ENCODE measurements around the gene GJB3. TPM values are rescaled to one million over a fixed set of nuclear protein-coding genes. Genes with fewer than 3 reads are reported as not detected.
A peak's percentile ranks its signal among the peaks of the same experiment; 100 is the strongest.

The GJB3 gene
- total RNA-seq, 1 experiment from 2014 or later: 46.7 TPM

DNA sequence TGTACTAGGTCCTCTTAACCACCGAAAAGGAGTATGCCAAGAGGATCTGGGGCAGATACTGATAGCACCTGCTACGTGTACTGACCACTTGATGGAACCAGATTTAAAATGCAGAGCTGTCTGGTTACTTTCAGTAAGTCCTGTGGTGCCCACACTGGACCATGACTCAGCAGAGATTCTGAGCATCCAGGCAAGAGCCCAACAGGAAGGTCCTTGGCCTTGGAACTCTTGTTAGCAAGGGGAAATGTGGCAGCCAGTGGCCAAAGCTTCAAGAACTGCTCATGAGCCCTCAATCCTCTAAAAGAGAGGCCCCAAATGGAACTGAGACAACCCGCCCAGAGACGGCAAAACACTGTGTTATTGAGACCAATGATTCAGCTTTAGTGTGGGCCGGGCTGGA is 30.4 kb upstream of the GJB3 start (continued):
- TF ChIP-seq EGR1 (IDR thresholded peaks at IDR 0.05; ENCODE audit: low read depth): no peak
- TF ChIP-seq SP1 (IDR thresholded peaks at IDR 0.05; ENCODE audit: low read depth): no peak
- TF ChIP-seq, protein P1, sequence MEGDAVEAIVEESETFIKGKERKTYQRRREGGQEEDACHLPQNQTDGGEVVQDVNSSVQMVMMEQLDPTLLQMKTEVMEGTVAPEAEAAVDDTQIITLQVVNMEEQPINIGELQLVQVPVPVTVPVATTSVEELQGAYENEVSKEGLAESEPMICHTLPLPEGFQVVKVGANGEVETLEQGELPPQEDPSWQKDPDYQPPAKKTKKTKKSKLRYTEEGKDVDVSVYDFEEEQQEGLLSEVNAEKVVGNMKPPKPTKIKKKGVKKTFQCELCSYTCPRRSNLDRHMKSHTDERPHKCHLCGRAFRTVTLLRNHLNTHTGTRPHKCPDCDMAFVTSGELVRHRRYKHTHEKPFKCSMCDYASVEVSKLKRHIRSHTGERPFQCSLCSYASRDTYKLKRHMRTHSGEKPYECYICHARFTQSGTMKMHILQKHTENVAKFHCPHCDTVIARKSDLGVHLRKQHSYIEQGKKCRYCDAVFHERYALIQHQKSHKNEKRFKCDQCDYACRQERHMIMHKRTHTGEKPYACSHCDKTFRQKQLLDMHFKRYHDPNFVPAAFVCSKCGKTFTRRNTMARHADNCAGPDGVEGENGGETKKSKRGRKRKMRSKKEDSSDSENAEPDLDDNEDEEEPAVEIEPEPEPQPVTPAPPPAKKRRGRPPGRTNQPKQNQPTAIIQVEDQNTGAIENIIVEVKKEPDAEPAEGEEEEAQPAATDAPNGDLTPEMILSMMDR (IDR thresholded peaks at IDR 0.05 in 2 of 3, conservative IDR thresholded peaks at IDR 0.05 in 1 of 3; ENCODE audit: borderline replicate concordance in 1 of 3, insufficient read depth in 1 of 3, low read depth in 2 of 3, low read length in 2 of 3): no peak
- TF ChIP-seq, protein P2, sequence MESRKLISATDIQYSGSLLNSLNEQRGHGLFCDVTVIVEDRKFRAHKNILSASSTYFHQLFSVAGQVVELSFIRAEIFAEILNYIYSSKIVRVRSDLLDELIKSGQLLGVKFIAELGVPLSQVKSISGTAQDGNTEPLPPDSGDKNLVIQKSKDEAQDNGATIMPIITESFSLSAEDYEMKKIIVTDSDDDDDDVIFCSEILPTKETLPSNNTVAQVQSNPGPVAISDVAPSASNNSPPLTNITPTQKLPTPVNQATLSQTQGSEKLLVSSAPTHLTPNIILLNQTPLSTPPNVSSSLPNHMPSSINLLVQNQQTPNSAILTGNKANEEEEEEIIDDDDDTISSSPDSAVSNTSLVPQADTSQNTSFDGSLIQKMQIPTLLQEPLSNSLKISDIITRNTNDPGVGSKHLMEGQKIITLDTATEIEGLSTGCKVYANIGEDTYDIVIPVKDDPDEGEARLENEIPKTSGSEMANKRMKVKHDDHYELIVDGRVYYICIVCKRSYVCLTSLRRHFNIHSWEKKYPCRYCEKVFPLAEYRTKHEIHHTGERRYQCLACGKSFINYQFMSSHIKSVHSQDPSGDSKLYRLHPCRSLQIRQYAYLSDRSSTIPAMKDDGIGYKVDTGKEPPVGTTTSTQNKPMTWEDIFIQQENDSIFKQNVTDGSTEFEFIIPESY (IDR thresholded peaks at IDR 0.05; ENCODE audit: extremely low read depth, insufficient replicate concordance, low read length): no peak
- no peak for TF ChIP-seq POLR2A (IDR thresholded peaks at IDR 0.05; ENCODE audit: borderline replicate concordance, extremely low read depth, insufficient read depth, insufficient read length)

DNA sequence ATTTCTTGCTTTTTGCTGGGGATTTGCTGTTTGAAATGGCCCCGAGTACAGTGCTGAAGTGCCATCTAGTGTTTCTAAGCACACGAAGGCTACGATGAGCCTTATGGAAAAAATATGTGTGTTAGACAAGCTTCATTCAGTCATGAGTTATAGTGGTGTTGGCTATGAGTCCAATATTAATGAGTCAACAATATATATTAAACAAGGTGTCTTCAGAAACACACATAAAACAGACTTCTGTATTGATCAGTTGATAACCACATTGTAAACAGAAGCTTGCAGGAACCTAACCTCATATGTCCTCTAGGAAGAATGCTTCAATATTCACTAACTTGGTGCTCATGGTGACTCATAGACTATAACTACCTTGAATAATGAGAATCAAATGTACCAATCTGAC is 27.9 kb upstream of the GJB3 start:
- Histone ChIP-seq H3K9me3 (ENCODE audit: control insufficient read depth in 1 of 2, insufficient read depth in 1 of 2, low read depth in 1 of 2, low read length in 2 of 2) (no peaks in the 10 kb centered on the region), H3K9ac (ENCODE audit: low read length) (no peak overlapping the region), H3K4me2 (ENCODE audit: low read length) (no peak overlapping the region), H3K27me3 (ENCODE audit: insufficient read depth, low read length) (no peaks in the 10 kb centered on the region), H2AFZ (ENCODE audit: low read depth, low read length, poor library complexity, severe bottlenecking) (no peak overlapping the region), H3K4me3 (replicated peaks in 1 of 2; ENCODE audit: low read depth in 1 of 2, low read length in 2 of 2) (no peak overlapping the region), H3K9me2 (ENCODE audit: insufficient read depth) (no peaks in the 10 kb centered on the region), H4K20me1 (ENCODE audit: insufficient read depth) (no peaks in the 10 kb centered on the region), H3K4me1 (ENCODE audit: control insufficient read depth in 1 of 2, insufficient read depth in 2 of 2, low read length in 2 of 2) (peaks cover 13 to 33% of the 10 kb centered on the region in 2 experiments), H3K27ac (ENCODE audit: low read depth, low read length) (no peak overlapping the region), H3K36me3 (ENCODE audit: control insufficient read depth in 1 of 2, insufficient read depth in 2 of 2, low read length in 2 of 2) (no peaks in the 10 kb centered on the region), H3K79me2 (ENCODE audit: insufficient read depth, low read length) (no peaks in the 10 kb centered on the region)
- no TSS peak for BruUV-seq (replicated peaks)
- TF ChIP-seq, protein P1 (IDR thresholded peaks at IDR 0.05 in 2 of 3, conservative IDR thresholded peaks at IDR 0.05 in 1 of 3; ENCODE audit: borderline replicate concordance in 1 of 3, insufficient read depth in 1 of 3, low read depth in 2 of 3, low read length in 2 of 3): peak in 1 of 3 experiments; percentile 9; a peak in 2 of 6 replicates
- TF ChIP-seq EGR1 (IDR thresholded peaks at IDR 0.05; ENCODE audit: low read depth): no peak
- ChIA-PET CTCF (interaction anchor here (0.7 to 2.0 kb wide), 2 partner anchors 10 to 639 kb away, joined by 3 to 6 read pairs; no protein-coding TSS in a partner anchor), RAD21 (ENCODE audit: low non-redundant PET in 1 of 2, low total read pairs in 2 of 2, uncharacterized antibody in 2 of 2, unreplicated experiment in 2 of 2) (no interaction called here), POLR2A (no interaction called here)
- intact Hi-C loops (cut with micrococcal nuclease): no loop called here
- DNase-seq (ENCODE audit: low read depth, low spot score) (peak; percentile 8), ATAC-seq (no peak)

All from HCT116 (cell line).